HepG2 (cell line): ENCODE results near the gene SEC61G. TPM values are rescaled to one million over a fixed set of nuclear protein-coding genes. Genes with fewer than 3 reads are reported as not detected.
A peak's percentile ranks its signal among the peaks of the same experiment; 100 is the strongest.

Source experiments
- AKAP8 ChIP-seq: sonication (generic); formaldehyde crosslinking; IDR thresholded peaks from 2 replicates; pipeline ENCODE4 v1.5.1; 2020; ENCODE audit warnings: mild to moderate bottlenecking, missing genetic modification reagents
- CBX5 ChIP-seq: sonication (generic); formaldehyde crosslinking; IDR thresholded peaks from 2 replicates; pipeline ENCODE4 v1.4.0; 2020; ENCODE audit warnings: missing genetic modification reagents, borderline replicate concordance
- ELF3 ChIP-seq: IDR thresholded peaks from 2 replicates; pipeline ENCODE4 v1.6.1; 2016; ENCODE audit warnings: missing genetic modification reagents, missing compliant biosample characterization
- FOXO4 ChIP-seq: sonication (generic); formaldehyde crosslinking; conservative IDR thresholded peaks from 2 replicates; pipeline ENCODE4 v1.8.1; 2023; ENCODE audit warnings: missing genetic modification reagents
- FOXP1 ChIP-seq, 2 experiments: fragments of 450-650 bp in 1 of 2; IDR thresholded peaks; 2 replicates each; pipeline ENCODE4 v1.6.1; 2017 to 2018; ENCODE audit warnings: antibody characterized with exemption in 1 of 2
- HDAC6 ChIP-seq: fragments of 200-600 bp; sonication (generic); IDR thresholded peaks from 2 replicates; pipeline ENCODE4 v1.7.0; 2017; ENCODE audit warnings: mild to moderate bottlenecking, antibody characterized with exemption, low read length, low read depth
- HOXA5 ChIP-seq: sonication (generic); formaldehyde crosslinking; IDR thresholded peaks from 2 replicates; pipeline ENCODE4 v1.4.0; 2020; ENCODE audit warnings: missing genetic modification reagents
- HOXA9 ChIP-seq: sonication (generic); formaldehyde crosslinking; IDR thresholded peaks from 2 replicates; pipeline ENCODE4 v1.8.1; 2022; ENCODE audit warnings: missing genetic modification reagents, mild to moderate bottlenecking, moderate library complexity, borderline replicate concordance
- IKZF1 ChIP-seq: fragments of 450-650 bp; IDR thresholded peaks from 2 replicates; pipeline ENCODE4 v1.7.1; 2016
- SKI ChIP-seq: fragments of 450-650 bp; IDR thresholded peaks from one replicate; pipeline ENCODE4 v1.6.1; 2018; ENCODE audit warnings: mild to moderate bottlenecking; ENCODE audit not compliant: partially characterized antibody
- SUZ12 ChIP-seq: fragments of 150-350 bp; IDR thresholded peaks from 2 replicates; pipeline ENCODE4 v1.6.1; 2014; ENCODE audit warnings: low read depth, low read length
- TGIF2 ChIP-seq: IDR thresholded peaks from 2 replicates; pipeline ENCODE4 v1.6.1; 2016; ENCODE audit warnings: control low read depth, missing compliant biosample characterization
- TRAFD1 ChIP-seq: sonication (generic); formaldehyde crosslinking; IDR thresholded peaks from 2 replicates; pipeline ENCODE4 v1.5.1; 2020; ENCODE audit warnings: missing genetic modification reagents, mild to moderate bottlenecking, borderline replicate concordance
- ZBTB49 ChIP-seq: sonication (generic); formaldehyde crosslinking; IDR thresholded peaks from 2 replicates; pipeline ENCODE4 v1.4.0; 2020; ENCODE audit warnings: missing genetic modification reagents, borderline replicate concordance
- ZFP1 ChIP-seq: IDR thresholded peaks from 2 replicates; pipeline ENCODE4 v1.6.1; 2016
- ZMAT3 ChIP-seq: sonication (generic); formaldehyde crosslinking; conservative IDR thresholded peaks from 2 replicates; pipeline ENCODE4 v1.7.0; 2021; ENCODE audit warnings: missing genetic modification reagents
- ZMYM4 ChIP-seq: sonication (generic); formaldehyde crosslinking; IDR thresholded peaks from 2 replicates; pipeline ENCODE4 v1.8.1; 2023; ENCODE audit warnings: mild to moderate bottlenecking, missing genetic modification reagents
- ZNF275 ChIP-seq: sonication (generic); formaldehyde crosslinking; IDR thresholded peaks from 2 replicates; pipeline ENCODE4 v1.8.0; 2022; ENCODE audit warnings: missing genetic modification reagents, mild to moderate bottlenecking, inconsistent platforms, borderline replicate concordance
- ZNF292 ChIP-seq: sonication (generic); formaldehyde crosslinking; IDR thresholded peaks from 2 replicates; pipeline ENCODE4 v1.8.1; 2022; ENCODE audit warnings: mild to moderate bottlenecking, low read depth, missing genetic modification reagents, borderline replicate concordance
- ZNF326 ChIP-seq: sonication (generic); formaldehyde crosslinking; IDR thresholded peaks from 2 replicates; pipeline ENCODE4 v1.4.0; 2020; ENCODE audit warnings: missing genetic modification reagents, borderline replicate concordance
- ZNF549 ChIP-seq: sonication (generic); formaldehyde crosslinking; IDR thresholded peaks from 2 replicates; pipeline ENCODE4 v1.5.0; 2020; ENCODE audit warnings: missing genetic modification reagents
- ZNF580 ChIP-seq: IDR thresholded peaks from 2 replicates; pipeline ENCODE4 v1.6.1; 2016; ENCODE audit warnings: low read depth, borderline replicate concordance
- polyA plus RNA-seq, 8 experiments: library from polyadenylated mRNA; depleted of rRNA in 3 of 8; stranded (reverse) in 7 of 8; unstranded in 1 of 8; fragments of >200 nt; fragmentation: Illumina TruSeq in 4 of 8; extraction: Trizol in 4 of 8; gene quantifications; 2 replicates each; pipeline versions ENCODE4 v1.2.1 to v1.2.3, GENCODE V29; 2011 to 2016; ENCODE audit warnings: low read depth in 4 of 8, missing spikeins in 1 of 8, mixed read lengths in 1 of 8; ENCODE audit not compliant: insufficient read depth in 1 of 8
- total RNA-seq, 5 experiments: library from RNA; depleted of rRNA; stranded (reverse); fragments of >200 nt; fragmentation: Illumina TruSeq; extraction: Trizol; gene quantifications; 2 replicates each; pipeline ENCODE4 v1.2.3, GENCODE V29; 2016; ENCODE audit warnings: low read depth in 1 of 5

SEC61G gene
- total and polyA plus RNA-seq, 2 of the 13 experiments (the other 11 are each of a cell fraction or from before 2014, with no cell fraction given): 126 to 328 TPM

- TF ChIP-seq ZNF292 (no peak), TRAFD1 (no peak), ELF3 (peak; percentile 64), ZMYM4 (CRISPR knock-in tag) (peak; percentile 51; the same call in 1 of the 2 replicates), ZNF326 (CRISPR knock-in tag) (no peak), TGIF2 (CRISPR knock-in tag) (0 out of 2 replicates have a peak, but pooled peaks have one; percentile 25), ZNF275 (no peak), IKZF1 (no peak), HOXA9 (CRISPR knock-in tag) (no peak), ZNF580 (peak; percentile 53; the same call in 1 of the 2 replicates), HOXA5 (CRISPR knock-in tag) (no peak), SKI (no peak), AKAP8 (CRISPR knock-in tag) (no peak), CBX5 (CRISPR knock-in tag) (0 out of 2 replicates have a peak, but pooled peaks have one; percentile 53), ZBTB49 (CRISPR knock-in tag) (no peak), FOXP1 (IDR thresholded peaks at IDR 0.05) (no peak), FOXP1 (CRISPR knock-in tag; IDR thresholded peaks at IDR 0.05) (no peak), ZNF549 (CRISPR knock-in tag) (no peak), ZFP1 (CRISPR knock-in tag) (no peak), FOXO4 (no peak), HDAC6 (no peak), ZMAT3 (no peak), SUZ12 (no peak)
These were observed 14.7 kb upstream of the SEC61G start (continued) for GRCh38 chr7:54773472-54774399.
